ENCODE data around the gene ZMYND11. TPM values are rescaled to one million over a fixed set of nuclear protein-coding genes. Genes with fewer than 3 reads are reported as not detected.

Gene ZMYND11
- total and polyA plus RNA-seq, 4 donors: 29.5 to 78.3 (median 43.2) TPM

DNA sequence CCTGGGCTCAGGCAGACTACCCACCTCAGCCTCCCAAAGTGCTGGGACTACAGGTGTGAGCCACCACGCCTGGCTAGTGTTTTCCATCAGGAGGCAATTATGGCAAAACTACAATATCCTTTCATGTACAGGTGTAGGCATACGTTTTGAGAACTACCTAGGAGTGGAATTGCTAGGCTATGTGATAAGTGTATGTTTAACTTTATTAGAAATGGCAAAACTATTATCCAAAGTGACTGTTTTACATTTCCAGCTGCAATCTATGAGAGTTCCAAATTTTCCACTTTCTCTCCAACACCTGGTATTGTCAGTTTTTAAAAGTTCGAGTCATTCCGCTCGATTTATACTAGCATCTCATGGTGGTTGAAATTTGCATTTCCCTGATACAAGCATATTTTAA, 59.0 kb downstream of the ZMYND11 start:
- Histone ChIP-seq H3K27ac (ENCODE audit: low read depth in 1 of 2, low read length in 1 of 2) (no peak overlapping the region), H3K27me3 (ENCODE audit: control insufficient read depth in 3 of 3, insufficient read depth in 3 of 3, low read length in 2 of 3) (no peaks in the 10 kb centered on the region), H3K9me3 (ENCODE audit: control insufficient read depth in 4 of 4, insufficient read depth in 3 of 4, low read length in 3 of 4) (no peaks in the 10 kb centered on the region), H3K36me3 (ENCODE audit: control insufficient read depth in 4 of 4, insufficient read depth in 4 of 4, low read length in 4 of 4) (peaks cover 0 to 19% (median under 1%) of the 10 kb centered on the region in 4 donors), H3K9ac (ENCODE audit: insufficient read depth in 1 of 2, low read length in 2 of 2) (no peak overlapping the region), H3K4me1 (ENCODE audit: control insufficient read depth in 5 of 5, insufficient read depth in 5 of 5, low read length in 5 of 5) (peaks cover 0 to 14% (median 8%) of the 10 kb centered on the region in 5 donors), H3K4me3 (no peak overlapping the region)
- DNase-seq: no peak
- ATAC-seq (ENCODE audit: insufficient read depth, low FRiP score): no peak
- 96 to 97% methylated on average over 5 of the region's 5 CpGs for WGBS, 2 donors
- no peak for TF ChIP-seq CTCF (IDR thresholded peaks at IDR 0.05; ENCODE audit: control extremely low read depth, extremely low read depth)

GRCh38 chr10:200405-200804, 65.2 kb downstream of the ZMYND11 start:
- WGBS, 2 donors: 72 to 76% methylated on average over 1 of the region's 1 CpG
- ATAC-seq (ENCODE audit: insufficient read depth, low FRiP score): no peak
- DNase-seq: no peak
- Histone ChIP-seq H3K4me1 (ENCODE audit: control insufficient read depth in 5 of 5, insufficient read depth in 5 of 5, low read length in 5 of 5) (no peaks in the 10 kb centered on the region), H3K36me3 (ENCODE audit: control insufficient read depth in 4 of 4, insufficient read depth in 4 of 4, low read length in 4 of 4) (peaks cover 0 to 6% (median 0%) of the 10 kb centered on the region in 4 donors), H3K4me3 (no peak overlapping the region), H3K9me3 (ENCODE audit: control insufficient read depth in 4 of 4, insufficient read depth in 3 of 4, low read length in 3 of 4) (no peaks in the 10 kb centered on the region), H3K27ac (ENCODE audit: low read depth in 1 of 2, low read length in 1 of 2) (no peak overlapping the region), H3K27me3 (ENCODE audit: control insufficient read depth in 3 of 3, insufficient read depth in 3 of 3, low read length in 2 of 3) (no peaks in the 10 kb centered on the region), H3K9ac (ENCODE audit: insufficient read depth in 1 of 2, low read length in 2 of 2) (no peak overlapping the region)
- TF ChIP-seq CTCF (IDR thresholded peaks at IDR 0.05; ENCODE audit: control extremely low read depth, extremely low read depth): no peak

DNA sequence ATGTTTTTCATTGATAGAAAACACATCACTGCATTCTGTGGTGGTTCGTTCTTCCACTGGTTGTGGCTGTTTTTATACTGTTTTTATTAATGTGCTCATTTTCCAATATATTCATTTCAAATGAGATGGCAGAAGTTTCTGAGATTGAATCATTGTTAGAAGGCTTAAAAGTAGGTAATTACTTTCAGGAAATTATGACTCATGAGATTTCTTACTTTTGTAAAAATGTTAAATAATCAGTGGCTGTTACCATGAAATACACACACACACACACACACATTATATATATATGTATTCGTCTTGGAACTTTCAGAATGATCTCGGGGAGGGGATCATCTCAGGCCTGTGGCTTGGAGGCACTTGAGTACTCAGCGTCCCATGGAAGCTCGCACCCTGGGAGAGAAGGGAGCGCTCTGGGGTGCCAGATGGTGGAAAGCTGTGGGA, 66.1 kb downstream of the ZMYND11 start:
- H3K9ac ChIP-seq (ENCODE audit: insufficient read depth in 1 of 2, low read length in 2 of 2): no peak overlapping the region
- H3K36me3 ChIP-seq (ENCODE audit: control insufficient read depth in 4 of 4, insufficient read depth in 4 of 4, low read length in 4 of 4): peaks cover 0 to 4% (median 0%) of the 10 kb centered on the region in 4 donors
- no peaks in the 10 kb centered on the region for H3K4me1 ChIP-seq (ENCODE audit: control insufficient read depth in 5 of 5, insufficient read depth in 5 of 5, low read length in 5 of 5)
- no peak for TF ChIP-seq CTCF (IDR thresholded peaks at IDR 0.05; ENCODE audit: control extremely low read depth, extremely low read depth)
- H3K27ac ChIP-seq (ENCODE audit: low read depth in 1 of 2, low read length in 1 of 2): no peak overlapping the region
- H3K4me3 ChIP-seq: no peak overlapping the region
- H3K27me3 ChIP-seq (ENCODE audit: control insufficient read depth in 3 of 3, insufficient read depth in 3 of 3, low read length in 2 of 3): no peaks in the 10 kb centered on the region
- 91 to 96% methylated on average over 6 of the region's 6 CpGs for WGBS, 2 donors
- no peaks in the 10 kb centered on the region for H3K9me3 ChIP-seq (ENCODE audit: control insufficient read depth in 4 of 4, insufficient read depth in 3 of 4, low read length in 3 of 4)
- ATAC-seq (ENCODE audit: insufficient read depth, low FRiP score) (no peak), DNase-seq (no peak)

- Histone ChIP-seq H3K9me3 (ENCODE audit: control insufficient read depth in 4 of 4, insufficient read depth in 3 of 4, low read length in 3 of 4) (no peaks in the 10 kb centered on the region), H3K27me3 (ENCODE audit: control insufficient read depth in 3 of 3, insufficient read depth in 3 of 3, low read length in 2 of 3) (no peaks in the 10 kb centered on the region), H3K4me1 (ENCODE audit: control insufficient read depth in 5 of 5, insufficient read depth in 5 of 5, low read length in 5 of 5) (no peaks in the 10 kb centered on the region), H3K36me3 (ENCODE audit: control insufficient read depth in 4 of 4, insufficient read depth in 4 of 4, low read length in 4 of 4) (peaks cover 0 to 6% (median 3%) of the 10 kb centered on the region in 4 donors), H3K27ac (ENCODE audit: low read depth in 1 of 2, low read length in 1 of 2) (no peak overlapping the region), H3K9ac (ENCODE audit: insufficient read depth in 1 of 2, low read length in 2 of 2) (no peak overlapping the region), H3K4me3 (no peak overlapping the region)
- 92% methylated on average over 4 of the region's 4 CpGs for WGBS, 2 donors
- no peak for DNase-seq
- ATAC-seq (ENCODE audit: insufficient read depth, low FRiP score): no peak
- TF ChIP-seq CTCF (IDR thresholded peaks at IDR 0.05; ENCODE audit: control extremely low read depth, extremely low read depth): no peak
Observed at GRCh38 chr10:208616-209015, 73.4 kb downstream of the ZMYND11 start.

Measured in lung (tissue), 12 donors.